H9 (cell line): Measurements from ENCODE around the gene NCAN. TPM values are rescaled to one million over a fixed set of nuclear protein-coding genes. Genes with fewer than 3 reads are reported as not detected.

Experiments
- DNase-seq: peaks from one replicate; pipeline ENCODE4 v3.0.0-alpha.2; 2017
- H2AFZ ChIP-seq: one replicate; pipeline ENCODE4 v1.6.1; 2013; ENCODE audit warnings: mild to moderate bottlenecking, low read length, control low read depth, moderate library complexity
- H2AK5ac ChIP-seq: 2 replicates; pipeline ENCODE4 v1.6.1; 2013; ENCODE audit warnings: low read length, control low read depth, mixed read lengths; ENCODE audit not compliant: insufficient read length
- H2BK120ac ChIP-seq: one replicate; pipeline ENCODE4 v1.6.1; 2013; ENCODE audit warnings: low read depth, mild to moderate bottlenecking, low read length, control low read depth, inconsistent platforms; ENCODE audit not compliant: poor library complexity, severe bottlenecking
- H2BK12ac ChIP-seq: 2 replicates; pipeline ENCODE4 v1.6.1; 2013; ENCODE audit warnings: low read length, control low read depth, mixed read lengths, low read depth; ENCODE audit not compliant: insufficient read length
- H2BK15ac ChIP-seq: 2 replicates; pipeline ENCODE4 v1.6.1; 2013; ENCODE audit warnings: low read depth, low read length, control low read depth
- H2BK20ac ChIP-seq: one replicate; pipeline ENCODE4 v1.6.1; 2013; ENCODE audit warnings: low read depth, mild to moderate bottlenecking, low read length, control low read depth, inconsistent platforms; ENCODE audit not compliant: poor library complexity, severe bottlenecking
- H2BK5ac ChIP-seq: 2 replicates; pipeline ENCODE4 v1.6.1; 2013; ENCODE audit warnings: low read length, control low read depth, mixed read lengths; ENCODE audit not compliant: insufficient read length
- H3K14ac ChIP-seq: 2 replicates; pipeline ENCODE4 v1.6.1; 2013; ENCODE audit warnings: low read length, control low read depth; ENCODE audit not compliant: insufficient read depth
- H3K18ac ChIP-seq: 2 replicates; pipeline ENCODE4 v1.6.1; 2013; ENCODE audit warnings: low read depth, mild to moderate bottlenecking, mixed read lengths, low read length, control low read depth; ENCODE audit not compliant: insufficient read length
- H3K23ac ChIP-seq: 2 replicates; pipeline ENCODE4 v1.6.1; 2013; ENCODE audit warnings: low read length, control low read depth, mixed read lengths, low read depth; ENCODE audit not compliant: insufficient read length
- H3K23me2 ChIP-seq: 2 replicates; pipeline ENCODE4 v1.6.1; 2013; ENCODE audit warnings: low read depth, mild to moderate bottlenecking, mixed read lengths, low read length, control low read depth; ENCODE audit not compliant: insufficient read length, poor library complexity, severe bottlenecking
- H3K27ac ChIP-seq: 2 replicates; pipeline ENCODE4 v1.5.1; 2013; ENCODE audit warnings: low read length, control low read depth, mixed read lengths, low read depth; ENCODE audit not compliant: insufficient read length
- H3K27me3 ChIP-seq: 2 replicates; pipeline ENCODE4 v1.6.1; 2013; ENCODE audit warnings: low read length, control low read depth, inconsistent platforms; ENCODE audit not compliant: insufficient read depth
- H3K4ac ChIP-seq: 2 replicates; pipeline ENCODE4 v1.6.1; 2013; ENCODE audit warnings: low read depth, mild to moderate bottlenecking, control low read depth, inconsistent platforms, low read length, moderate library complexity
- H3K4me1 ChIP-seq: 2 replicates; pipeline ENCODE4 v1.6.1; 2013; ENCODE audit warnings: low read length, control low read depth, inconsistent platforms; ENCODE audit not compliant: insufficient read depth
- H3K4me2 ChIP-seq: 2 replicates; pipeline ENCODE4 v1.6.1; 2013; ENCODE audit warnings: low read length, control low read depth, mixed read lengths; ENCODE audit not compliant: insufficient read length, insufficient read depth
- H3K56ac ChIP-seq: 2 replicates; pipeline ENCODE4 v1.6.1; 2013; ENCODE audit warnings: low read depth, mild to moderate bottlenecking, mixed read lengths, low read length, control low read depth; ENCODE audit not compliant: insufficient read length
- H3K79me1 ChIP-seq: 2 replicates; pipeline ENCODE4 v1.6.1; 2013; ENCODE audit warnings: low read depth, mild to moderate bottlenecking, moderate library complexity, low read length, control low read depth, inconsistent platforms; ENCODE audit not compliant: insufficient read depth, poor library complexity, severe bottlenecking
- H3K79me2 ChIP-seq: 2 replicates; pipeline ENCODE4 v1.6.1; 2013; ENCODE audit warnings: low read length, control low read depth, inconsistent platforms; ENCODE audit not compliant: insufficient read depth
- H3K9ac ChIP-seq: 2 replicates; pipeline ENCODE4 v1.6.1; 2013; ENCODE audit warnings: low read length, control low read depth, mixed read lengths; ENCODE audit not compliant: insufficient read length; ENCODE audit errors: extremely low read depth
- H3K9me3 ChIP-seq: one replicate; pipeline ENCODE4 v1.6.1; 2013; ENCODE audit warnings: low read depth, low read length, inconsistent platforms; ENCODE audit not compliant: control insufficient read depth
- H3T11ph ChIP-seq: one replicate; pipeline ENCODE4 v1.6.1; 2013; ENCODE audit warnings: mild to moderate bottlenecking, low read length, control low read depth, inconsistent platforms
- H4K20me1 ChIP-seq: one replicate; pipeline ENCODE4 v1.6.1; 2013; ENCODE audit not compliant: control insufficient read depth, insufficient read length, insufficient read depth
- H4K5ac ChIP-seq: 2 replicates; pipeline ENCODE4 v1.6.1; 2013; ENCODE audit warnings: low read depth, mild to moderate bottlenecking, mixed read lengths, low read length, control low read depth; ENCODE audit not compliant: insufficient read length
- H4K8ac ChIP-seq: replicated peaks from 2 replicates; pipeline ENCODE4 v1.6.1; 2013; ENCODE audit warnings: low read length, control low read depth, mixed read lengths, low read depth; ENCODE audit not compliant: insufficient read length
- H4K91ac ChIP-seq: 2 replicates; pipeline ENCODE4 v1.6.1; 2013; ENCODE audit warnings: low read depth, mild to moderate bottlenecking, moderate library complexity, mixed read lengths, low read length, control low read depth; ENCODE audit not compliant: insufficient read length
- H3K27ac Mint-ChIP-seq, 3 experiments: 2 replicates in 2 of 3; 3 replicates in 1 of 3; pipeline ENCODE4 v1.8.0; 2020 to 2021; ENCODE audit warnings: mixed read lengths in 3 of 3, mild to moderate bottlenecking in 1 of 3, moderate library complexity in 1 of 3
- H3K27me3 Mint-ChIP-seq: 2 replicates; pipeline ENCODE4 v1.8.0; 2021; ENCODE audit warnings: low read depth, mild to moderate bottlenecking, moderate library complexity, mixed read lengths
- H3K36me3 Mint-ChIP-seq, 3 experiments: 2 replicates in 2 of 3; 3 replicates in 1 of 3; pipeline ENCODE4 v1.8.0; 2020 to 2021; ENCODE audit warnings: low read depth in 3 of 3, mixed read lengths in 3 of 3; ENCODE audit not compliant: insufficient read depth in 1 of 3
- H3K4me1 Mint-ChIP-seq, 2 experiments: 2 replicates each; pipeline ENCODE4 v1.8.0; 2020; ENCODE audit warnings: mixed read lengths in 2 of 2
- H3K4me3 Mint-ChIP-seq, 2 experiments: 2 replicates in 1 of 2; 3 replicates in 1 of 2; pipeline ENCODE4 v1.8.0; 2020 to 2021; ENCODE audit warnings: mild to moderate bottlenecking in 2 of 2, mixed read lengths in 2 of 2, moderate library complexity in 1 of 2
- H3K9me3 Mint-ChIP-seq, 2 experiments: 2 replicates in 1 of 2; 3 replicates in 1 of 2; pipeline ENCODE4 v1.8.0; 2020; ENCODE audit warnings: mild to moderate bottlenecking in 2 of 2, mixed read lengths in 2 of 2, moderate library complexity in 1 of 2
- CTCF ChIP-seq: fragments of 200-600 bp; sonication (generic); conservative IDR thresholded peaks from 3 replicates; pipeline ENCODE4 v1.8.0; 2021; ENCODE audit warnings: antibody characterized with exemption, mild to moderate bottlenecking
- WGBS: extraction: QIAGEN DNeasy Blood & Tissue Kit; methylation state at CpG from one replicate; pipeline ENCODE4 v1.1.7; 2013; ENCODE audit warnings: missing lambda C conversion rate, low lambda C conversion rate, mixed read lengths; ENCODE audit not compliant: insufficient read length; ENCODE audit errors: extremely low coverage; 5-methylcytosine and 5-hydroxymethylcytosine counted together
- total RNA-seq: library from RNA; stranded (reverse); gene quantifications from 2 replicates; pipeline ENCODE4 v1.2.1, GENCODE V29; 2021

NCAN gene
- total RNA-seq, 1 experiment from 2014 or later = 1.6 TPM

DNA sequence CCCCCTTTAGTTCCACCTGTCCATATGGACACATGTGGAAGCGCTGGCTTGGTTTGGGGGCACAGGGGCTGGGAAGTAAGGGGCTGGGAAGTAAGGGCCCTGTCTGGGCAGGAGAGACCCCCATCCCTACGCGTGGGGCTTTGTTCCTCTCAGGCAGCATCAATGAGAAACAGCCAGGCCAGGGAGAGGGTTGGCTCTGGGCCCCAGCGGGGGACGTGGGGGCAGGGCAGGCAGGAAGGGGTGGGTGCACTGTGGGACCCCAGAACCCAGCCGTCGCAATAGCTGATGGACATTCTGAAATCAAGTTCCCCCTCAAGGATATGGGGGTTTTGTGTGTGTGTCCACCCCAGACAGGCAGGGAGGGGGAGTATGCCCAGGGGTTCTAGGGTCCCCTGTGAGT, 1.2 kb downstream of the NCAN start:
- no peaks in the 10 kb centered on the region for H4K20me1 ChIP-seq
- no peak overlapping the region for H2BK12ac ChIP-seq
- no peak overlapping the region for H3K4ac ChIP-seq
- no peak overlapping the region for H2BK15ac ChIP-seq
- H3K23me2 ChIP-seq = peaks cover 11% of the 10 kb centered on the region
- H3T11ph ChIP-seq = no peak overlapping the region
- H3K4me2 ChIP-seq = no peak overlapping the region
- no peaks in the 10 kb centered on the region for H3K79me2 ChIP-seq
- no peak for DNase-seq
- peaks cover 0 to 4% of the 10 kb centered on the region in 2 experiments; a peak in 2 of 5 replicates for H3K9me3 Mint-ChIP-seq
- H2AFZ ChIP-seq = no peak overlapping the region
- no peak overlapping the region for H4K8ac ChIP-seq
- no peaks in the 10 kb centered on the region for H3K9me3 ChIP-seq
- H4K91ac ChIP-seq = no peak overlapping the region
- H2BK20ac ChIP-seq = no peak overlapping the region
- H3K27ac Mint-ChIP-seq = no peak overlapping the region
- no peak overlapping the region for H2BK120ac ChIP-seq
- H3K36me3 Mint-ChIP-seq = no peaks in the 10 kb centered on the region
- peaks cover 6 to 27% of the 10 kb centered on the region in 2 experiments for H3K4me1 Mint-ChIP-seq
- H3K4me3 Mint-ChIP-seq = peak overlapping the region in 1 of 2 experiments; percentile 83; a peak in 1 of 5 replicates
- no peaks in the 10 kb centered on the region for H3K79me1 ChIP-seq
- TF ChIP-seq CTCF = no peak
- no peak overlapping the region for H2AK5ac ChIP-seq
- H3K9ac ChIP-seq = no peak overlapping the region
- H4K5ac ChIP-seq = no peak overlapping the region
- no peak overlapping the region for H3K14ac ChIP-seq
- H3K4me1 ChIP-seq = peaks cover 3% of the 10 kb centered on the region; the same call in 1 of the 2 replicates
- H2BK5ac ChIP-seq = no peak overlapping the region
- H3K18ac ChIP-seq = no peak overlapping the region
- no peak overlapping the region for H3K23ac ChIP-seq
- H3K27me3 ChIP-seq = peaks cover 35% of the 10 kb centered on the region
- H3K27ac ChIP-seq = no peak overlapping the region
- WGBS = no CpG with 5 or more reads among the region's 7 CpGs
- peaks cover 95% of the 10 kb centered on the region for H3K27me3 Mint-ChIP-seq
- no peak overlapping the region for H3K56ac ChIP-seq
